HG03064 (cell line): ENCODE measurements around the gene HOXC12.

Source experiments
- ATAC-seq: cut with Tn5 transposase; IDR thresholded peaks from one replicate; pipeline ENCODE4 v1.9.1; 2021; ENCODE audit warnings: low read depth; ENCODE audit not compliant: unreplicated experiment

The HOXC12 gene

GRCh38 chr12:54004063-54004840, 49.5 kb downstream of the HOXC12 start:
- no peak for ATAC-seq

- no peak for ATAC-seq
These were observed 50.3 kb downstream of the HOXC12 start for GRCh38 chr12:54004841-54005530.

GRCh38 chr12:54005531-54005852, 50.8 kb downstream of the HOXC12 start:
- no peak for ATAC-seq

GRCh38 chr12:54005853-54006558, 51.3 kb downstream of the HOXC12 start:
- no peak for ATAC-seq

- no peak for ATAC-seq
These were observed 52.0 kb downstream of the HOXC12 start for GRCh38 chr12:54006559-54007220.

- ATAC-seq: no peak
These were observed 53.0 kb downstream of the HOXC12 start for GRCh38 chr12:54007538-54008259.

GRCh38 chr12:54008260-54008552, 53.5 kb downstream of the HOXC12 start:
- ATAC-seq: no peak
